HepG2 (cell line): ENCODE results near the gene TP53I3. TPM values are rescaled to one million over a fixed set of nuclear protein-coding genes. Genes with fewer than 3 reads are reported as not detected.
A peak's percentile ranks its signal among the peaks of the same experiment; 100 is the strongest.

Experiments
- CHD4 ChIP-seq: fragments of 200-600 bp; sonication (generic); IDR thresholded peaks from 2 replicates; pipeline ENCODE4 v1.7.0; 2017; ENCODE audit warnings: mild to moderate bottlenecking, low read length, borderline replicate concordance
- ERF ChIP-seq: IDR thresholded peaks from 2 replicates; pipeline ENCODE4 v1.6.1; 2018; ENCODE audit warnings: missing biosample characterization, missing genetic modification reagents
- NFE2L2 ChIP-seq: fragments of 150-350 bp; IDR thresholded peaks from 2 replicates; pipeline ENCODE4 v1.6.1; 2014; ENCODE audit warnings: low read length
- PAX8 ChIP-seq: sonication (generic); formaldehyde crosslinking; IDR thresholded peaks from 2 replicates; pipeline ENCODE4 v1.8.0; 2022; ENCODE audit warnings: mild to moderate bottlenecking, missing genetic modification reagents, borderline replicate concordance
- REST ChIP-seq, 2 experiments: IDR thresholded peaks; 2 replicates each; pipeline ENCODE4 v1.6.1; 2011 to 2012; ENCODE audit warnings: low read length in 2 of 2, borderline replicate concordance in 1 of 2, low read depth in 1 of 2, mild to moderate bottlenecking in 1 of 2, moderate library complexity in 1 of 2
- RORA ChIP-seq: sonication (generic); formaldehyde crosslinking; IDR thresholded peaks from 2 replicates; pipeline ENCODE4 v1.5.0; 2020; ENCODE audit warnings: mild to moderate bottlenecking, missing genetic modification reagents, moderate library complexity
- SETDB1 ChIP-seq: sonication (generic); formaldehyde crosslinking; IDR thresholded peaks from 2 replicates; pipeline ENCODE4 v1.5.1; 2020; ENCODE audit warnings: missing genetic modification reagents, mild to moderate bottlenecking, borderline replicate concordance
- SRF ChIP-seq: IDR thresholded peaks from 2 replicates; pipeline ENCODE4 v1.6.1; 2011; ENCODE audit warnings: mild to moderate bottlenecking, low read depth, low read length, moderate library complexity
- ZKSCAN8 ChIP-seq: IDR thresholded peaks from 2 replicates; pipeline ENCODE4 v1.6.1; 2016; ENCODE audit warnings: borderline replicate concordance, missing genetic modification reagents, missing compliant biosample characterization
- ZNF253 ChIP-seq: sonication (generic); formaldehyde crosslinking; IDR thresholded peaks from 2 replicates; pipeline ENCODE4 v1.8.0; 2022; ENCODE audit warnings: mild to moderate bottlenecking, missing genetic modification reagents, borderline replicate concordance
- ZNF678 ChIP-seq: sonication (generic); formaldehyde crosslinking; IDR thresholded peaks from 2 replicates; pipeline ENCODE4 v1.4.0; 2020; ENCODE audit warnings: mild to moderate bottlenecking, missing genetic modification reagents
- polyA plus RNA-seq, 8 experiments: library from polyadenylated mRNA; depleted of rRNA in 3 of 8; stranded (reverse) in 7 of 8; unstranded in 1 of 8; fragments of >200 nt; fragmentation: Illumina TruSeq in 4 of 8; extraction: Trizol in 4 of 8; gene quantifications; 2 replicates each; pipeline versions ENCODE4 v1.2.1 to v1.2.3, GENCODE V29; 2011 to 2016; ENCODE audit warnings: low read depth in 4 of 8, missing spikeins in 1 of 8, mixed read lengths in 1 of 8; ENCODE audit not compliant: insufficient read depth in 1 of 8
- total RNA-seq, 5 experiments: library from RNA; depleted of rRNA; stranded (reverse); fragments of >200 nt; fragmentation: Illumina TruSeq; extraction: Trizol; gene quantifications; 2 replicates each; pipeline ENCODE4 v1.2.3, GENCODE V29; 2016; ENCODE audit warnings: low read depth in 1 of 5
- TF ChIP-seq, protein P1 (sequence below): fragments of 450-650 bp; IDR thresholded peaks from 2 replicates; pipeline ENCODE4 v1.6.1; 2017; ENCODE audit warnings: mild to moderate bottlenecking
- TF ChIP-seq, protein P2 (sequence below): sonication (generic); formaldehyde crosslinking; IDR thresholded peaks from 2 replicates; pipeline ENCODE4 v1.9.0; 2021; ENCODE audit warnings: missing genetic modification reagents, borderline replicate concordance
- TF ChIP-seq, protein P3 (sequence below): sonication (generic); formaldehyde crosslinking; conservative IDR thresholded peaks from 2 replicates; pipeline ENCODE4 v1.4.0; 2020; ENCODE audit warnings: missing genetic modification reagents
- TF ChIP-seq, protein P4 (sequence below): sonication (generic); formaldehyde crosslinking; IDR thresholded peaks from 2 replicates; pipeline ENCODE4 v1.4.0; 2020; ENCODE audit warnings: missing genetic modification reagents

The TP53I3 gene
- total and polyA plus RNA-seq, 2 of the 13 experiments (the other 11 are each of a cell fraction or from before 2014, with no cell fraction given), result 25.0 to 44.1 TPM

DNA sequence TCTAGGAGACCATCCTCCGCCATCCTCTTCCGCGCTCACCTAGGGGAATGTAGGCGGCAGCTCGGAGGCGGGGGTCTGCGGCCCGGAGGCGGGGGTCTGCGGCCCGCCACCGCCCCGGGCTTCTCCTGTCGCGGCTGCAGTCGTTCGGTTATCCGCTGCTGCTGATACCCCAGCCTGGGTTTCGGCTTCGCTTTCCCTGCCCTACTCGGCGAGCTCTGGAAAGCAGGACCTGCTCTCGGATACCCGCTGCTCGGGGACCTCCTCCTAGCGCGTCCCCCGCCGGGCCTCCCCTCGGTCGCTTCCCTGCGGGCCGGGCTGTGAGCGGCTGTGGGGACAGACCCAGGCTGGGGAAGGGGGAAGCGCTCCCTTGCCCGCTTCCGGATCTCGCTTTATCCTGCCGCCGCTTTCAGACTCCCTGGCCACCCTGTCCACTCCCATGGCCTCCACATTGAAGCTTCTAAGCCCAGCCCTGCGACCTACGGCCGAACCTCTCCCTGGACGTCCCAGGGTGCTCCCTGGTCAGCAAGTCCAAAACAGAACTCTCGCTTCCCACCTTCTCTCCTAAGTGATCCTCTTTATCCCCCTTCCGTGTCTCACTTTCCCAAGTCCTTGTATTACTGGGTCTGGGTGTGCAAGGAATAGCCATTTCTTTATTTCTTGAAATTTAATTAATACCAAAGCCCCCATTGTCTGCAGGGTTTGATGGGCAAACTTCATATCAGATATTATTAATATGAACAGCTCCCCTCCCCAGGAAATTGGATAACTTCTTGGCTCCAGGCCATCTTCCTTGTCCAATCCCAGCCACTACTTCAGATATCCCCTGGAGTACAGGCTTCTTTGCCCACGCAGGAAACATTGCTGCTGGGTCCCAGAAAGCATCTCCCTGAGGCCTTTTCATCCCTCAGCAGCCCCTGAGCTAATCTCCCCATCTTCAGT is 34.3 kb downstream of the TP53I3 start (continued):
- TF ChIP-seq, protein P1, sequence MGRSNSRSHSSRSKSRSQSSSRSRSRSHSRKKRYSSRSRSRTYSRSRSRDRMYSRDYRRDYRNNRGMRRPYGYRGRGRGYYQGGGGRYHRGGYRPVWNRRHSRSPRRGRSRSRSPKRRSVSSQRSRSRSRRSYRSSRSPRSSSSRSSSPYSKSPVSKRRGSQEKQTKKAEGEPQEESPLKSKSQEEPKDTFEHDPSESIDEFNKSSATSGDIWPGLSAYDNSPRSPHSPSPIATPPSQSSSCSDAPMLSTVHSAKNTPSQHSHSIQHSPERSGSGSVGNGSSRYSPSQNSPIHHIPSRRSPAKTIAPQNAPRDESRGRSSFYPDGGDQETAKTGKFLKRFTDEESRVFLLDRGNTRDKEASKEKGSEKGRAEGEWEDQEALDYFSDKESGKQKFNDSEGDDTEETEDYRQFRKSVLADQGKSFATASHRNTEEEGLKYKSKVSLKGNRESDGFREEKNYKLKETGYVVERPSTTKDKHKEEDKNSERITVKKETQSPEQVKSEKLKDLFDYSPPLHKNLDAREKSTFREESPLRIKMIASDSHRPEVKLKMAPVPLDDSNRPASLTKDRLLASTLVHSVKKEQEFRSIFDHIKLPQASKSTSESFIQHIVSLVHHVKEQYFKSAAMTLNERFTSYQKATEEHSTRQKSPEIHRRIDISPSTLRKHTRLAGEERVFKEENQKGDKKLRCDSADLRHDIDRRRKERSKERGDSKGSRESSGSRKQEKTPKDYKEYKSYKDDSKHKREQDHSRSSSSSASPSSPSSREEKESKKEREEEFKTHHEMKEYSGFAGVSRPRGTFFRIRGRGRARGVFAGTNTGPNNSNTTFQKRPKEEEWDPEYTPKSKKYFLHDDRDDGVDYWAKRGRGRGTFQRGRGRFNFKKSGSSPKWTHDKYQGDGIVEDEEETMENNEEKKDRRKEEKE, result no peak
- TF ChIP-seq SETDB1, result no peak
- no peak for TF ChIP-seq ZNF678 (CRISPR knock-in tag)
- no peak for TF ChIP-seq NFE2L2
- TF ChIP-seq ERF (CRISPR knock-in tag), result no peak
- no peak for TF ChIP-seq PAX8 (CRISPR knock-in tag)
- TF ChIP-seq REST (IDR thresholded peaks at IDR 0.05; ENCODE audit: borderline replicate concordance in 1 of 2, low read depth in 1 of 2, low read length in 2 of 2), result no peak
- TF ChIP-seq, protein P2, sequence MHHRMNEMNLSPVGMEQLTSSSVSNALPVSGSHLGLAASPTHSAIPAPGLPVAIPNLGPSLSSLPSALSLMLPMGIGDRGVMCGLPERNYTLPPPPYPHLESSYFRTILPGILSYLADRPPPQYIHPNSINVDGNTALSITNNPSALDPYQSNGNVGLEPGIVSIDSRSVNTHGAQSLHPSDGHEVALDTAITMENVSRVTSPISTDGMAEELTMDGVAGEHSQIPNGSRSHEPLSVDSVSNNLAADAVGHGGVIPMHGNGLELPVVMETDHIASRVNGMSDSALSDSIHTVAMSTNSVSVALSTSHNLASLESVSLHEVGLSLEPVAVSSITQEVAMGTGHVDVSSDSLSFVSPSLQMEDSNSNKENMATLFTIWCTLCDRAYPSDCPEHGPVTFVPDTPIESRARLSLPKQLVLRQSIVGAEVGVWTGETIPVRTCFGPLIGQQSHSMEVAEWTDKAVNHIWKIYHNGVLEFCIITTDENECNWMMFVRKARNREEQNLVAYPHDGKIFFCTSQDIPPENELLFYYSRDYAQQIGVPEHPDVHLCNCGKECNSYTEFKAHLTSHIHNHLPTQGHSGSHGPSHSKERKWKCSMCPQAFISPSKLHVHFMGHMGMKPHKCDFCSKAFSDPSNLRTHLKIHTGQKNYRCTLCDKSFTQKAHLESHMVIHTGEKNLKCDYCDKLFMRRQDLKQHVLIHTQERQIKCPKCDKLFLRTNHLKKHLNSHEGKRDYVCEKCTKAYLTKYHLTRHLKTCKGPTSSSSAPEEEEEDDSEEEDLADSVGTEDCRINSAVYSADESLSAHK, result no peak
- TF ChIP-seq, protein P3, sequence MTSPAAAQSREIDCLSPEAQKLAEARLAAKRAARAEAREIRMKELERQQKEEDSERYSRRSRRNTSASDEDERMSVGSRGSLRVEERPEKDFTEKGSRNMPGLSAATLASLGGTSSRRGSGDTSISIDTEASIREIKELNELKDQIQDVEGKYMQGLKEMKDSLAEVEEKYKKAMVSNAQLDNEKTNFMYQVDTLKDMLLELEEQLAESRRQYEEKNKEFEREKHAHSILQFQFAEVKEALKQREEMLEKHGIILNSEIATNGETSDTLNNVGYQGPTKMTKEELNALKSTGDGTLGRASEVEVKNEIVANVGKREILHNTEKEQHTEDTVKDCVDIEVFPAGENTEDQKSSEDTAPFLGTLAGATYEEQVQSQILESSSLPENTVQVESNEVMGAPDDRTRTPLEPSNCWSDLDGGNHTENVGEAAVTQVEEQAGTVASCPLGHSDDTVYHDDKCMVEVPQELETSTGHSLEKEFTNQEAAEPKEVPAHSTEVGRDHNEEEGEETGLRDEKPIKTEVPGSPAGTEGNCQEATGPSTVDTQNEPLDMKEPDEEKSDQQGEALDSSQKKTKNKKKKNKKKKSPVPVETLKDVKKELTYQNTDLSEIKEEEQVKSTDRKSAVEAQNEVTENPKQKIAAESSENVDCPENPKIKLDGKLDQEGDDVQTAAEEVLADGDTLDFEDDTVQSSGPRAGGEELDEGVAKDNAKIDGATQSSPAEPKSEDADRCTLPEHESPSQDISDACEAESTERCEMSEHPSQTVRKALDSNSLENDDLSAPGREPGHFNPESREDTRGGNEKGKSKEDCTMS, result no peak
- TF ChIP-seq, protein P4, sequence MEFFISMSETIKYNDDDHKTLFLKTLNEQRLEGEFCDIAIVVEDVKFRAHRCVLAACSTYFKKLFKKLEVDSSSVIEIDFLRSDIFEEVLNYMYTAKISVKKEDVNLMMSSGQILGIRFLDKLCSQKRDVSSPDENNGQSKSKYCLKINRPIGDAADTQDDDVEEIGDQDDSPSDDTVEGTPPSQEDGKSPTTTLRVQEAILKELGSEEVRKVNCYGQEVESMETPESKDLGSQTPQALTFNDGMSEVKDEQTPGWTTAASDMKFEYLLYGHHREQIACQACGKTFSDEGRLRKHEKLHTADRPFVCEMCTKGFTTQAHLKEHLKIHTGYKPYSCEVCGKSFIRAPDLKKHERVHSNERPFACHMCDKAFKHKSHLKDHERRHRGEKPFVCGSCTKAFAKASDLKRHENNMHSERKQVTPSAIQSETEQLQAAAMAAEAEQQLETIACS (CRISPR knock-in tag), result no peak; the same call in 1 of the 2 replicates
- no peak for TF ChIP-seq SRF
- no peak for TF ChIP-seq CHD4
- TF ChIP-seq ZNF253 (CRISPR knock-in tag), result 0 out of 2 replicates have a peak, but pooled peaks have one; percentile 34
- TF ChIP-seq ZKSCAN8 (CRISPR knock-in tag), result no peak
- TF ChIP-seq RORA (CRISPR knock-in tag), result no peak
